Upper lobe of left lung (tissue), 4 donors: ENCODE data around the gene GMFB.

ENCODE experiments used
- CTCF ChIP-seq, 6 experiments: fragments of 450-650 bp in 4 of 6; fragments of 200-600 bp in 2 of 6; sonication (generic) in 2 of 6; IDR thresholded peaks; one replicate each; pipeline ENCODE4 v1.5.1; 2016 to 2019; ENCODE audit warnings: antibody characterized with exemption in 6 of 6
- POLR2A ChIP-seq, 4 donors: fragments of 450-650 bp; IDR thresholded peaks; one replicate each; pipeline ENCODE4 v1.5.1; 2016 to 2017; ENCODE audit warnings: antibody characterized with exemption in 4 of 4, mild to moderate bottlenecking in 2 of 4
- POLR2AphosphoS5 ChIP-seq, 2 donors: sonication (generic); formaldehyde crosslinking; IDR thresholded peaks; one replicate each; pipeline ENCODE4 v1.5.1; 2017; ENCODE audit warnings: antibody characterized with exemption in 2 of 2

- TF ChIP-seq POLR2A (IDR thresholded peaks at IDR 0.05) = no peak
- no peak for TF ChIP-seq CTCF (IDR thresholded peaks at IDR 0.05)
- TF ChIP-seq POLR2AphosphoS5 (IDR thresholded peaks at IDR 0.05) = no peak
These were observed 48.3 kb downstream of the GMFB start for GRCh38 chr14:54440476-54440872.
